Stimulated activated CD8-positive, alpha-beta memory T cell treated with anti-CD3 and anti-CD28 coated beads, Interleukin-4, amount 100 ng/mL, for 48 hours (primary cell): Measurements from ENCODE around the gene IFT74.
"Not testable (repeated sequence)": the region's sequence is repeated elsewhere in the genome, so short reads cannot be mapped to it uniquely, and the experiment has no call there.

Experiments
- DNase-seq: peaks from one replicate; pipeline ENCODE4 v3.0.0-alpha.2; 2020

The IFT74 gene

GRCh38 chr9:27085456-27085855, 129.2 kb downstream of the IFT74 start:
- DNase-seq: no peak

- DNase-seq: no peak
Observed at GRCh38 chr9:27086818-27087680, 130.8 kb downstream of the IFT74 start.

- DNase-seq: no peak
Observed at GRCh38 chr9:27088981-27089380, 132.8 kb downstream of the IFT74 start.

- DNase-seq: no peak
Observed at GRCh38 chr9:27089706-27090105, 133.5 kb downstream of the IFT74 start.

GRCh38 chr9:27090231-27090630, 134.0 kb downstream of the IFT74 start:
- no peak for DNase-seq

GRCh38 chr9:27090711-27091110, 134.5 kb downstream of the IFT74 start:
- DNase-seq: no peak

GRCh38 chr9:27092496-27092895, 136.3 kb downstream of the IFT74 start:
- not testable (repeated sequence) for DNase-seq

- not testable (repeated sequence) for DNase-seq
Observed at GRCh38 chr9:27093384-27094067, 137.3 kb downstream of the IFT74 start.

- DNase-seq: no peak
Observed at GRCh38 chr9:27094640-27095298, 138.6 kb downstream of the IFT74 start.

GRCh38 chr9:27107241-27107640, 151.0 kb downstream of the IFT74 start:
- DNase-seq: no peak

GRCh38 chr9:27108981-27109541, 152.8 kb downstream of the IFT74 start, which contains the start of gene TEK:
TEK (plus strand) TSS chr9:27109225; CDS start chr9:27109591, 366 bp downstream.
- no peak for DNase-seq

- no peak for DNase-seq
Observed at GRCh38 chr9:27109621-27110020, 153.4 kb downstream of the IFT74 start.

- no peak for DNase-seq
Observed at GRCh38 chr9:27110181-27110580, 154.0 kb downstream of the IFT74 start.

GRCh38 chr9:27112235-27112634, 156.0 kb downstream of the IFT74 start:
- DNase-seq: no peak
